Stimulated activated CD4-positive, alpha-beta T cell treated with anti-CD3 and anti-CD28 coated beads, Interleukin-1b, Interleukin-23, amount 100 ng/mL, for 24 hours (primary cell): Measurements from ENCODE around the gene RNGTT.
"Not testable (repeated sequence)": the region's sequence is repeated elsewhere in the genome, so short reads cannot be mapped to it uniquely, and the experiment has no call there.

Experiments used
- DNase-seq, 4 experiments: peaks; one replicate each; pipeline ENCODE4 v3.0.0-alpha.2; 2020; ENCODE audit warnings: low read depth in 4 of 4, low spot score in 1 of 4

RNGTT gene

GRCh38 chr6:88972504-88973423, 9.3 kb upstream of the RNGTT start:
- no peak for DNase-seq

DNA sequence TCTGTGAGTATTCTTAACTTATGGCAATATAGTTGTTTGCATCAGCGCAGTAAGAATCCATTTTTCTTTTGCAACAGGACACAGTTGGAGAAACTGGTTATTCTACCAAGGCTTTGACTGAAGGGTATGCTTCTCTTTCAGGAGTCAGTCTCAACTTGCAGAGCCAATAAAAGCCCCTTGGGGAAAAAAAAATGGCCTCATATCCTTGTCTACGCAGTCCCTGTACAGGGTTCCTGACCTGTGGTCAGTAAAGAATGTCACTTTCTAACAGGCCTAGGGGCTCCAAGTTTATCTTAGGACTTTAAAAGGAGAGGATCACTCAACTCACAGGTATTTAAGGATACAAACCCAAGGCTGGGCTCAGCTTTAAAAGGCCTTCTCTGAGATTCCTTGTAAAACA, 6.9 kb upstream of the RNGTT start:
- no peak for DNase-seq

GRCh38 chr6:88969255-88969654, 5.8 kb upstream of the RNGTT start:
- DNase-seq: not testable (repeated sequence)

GRCh38 chr6:88967891-88968290, 4.5 kb upstream of the RNGTT start:
- DNase-seq: no peak

DNA sequence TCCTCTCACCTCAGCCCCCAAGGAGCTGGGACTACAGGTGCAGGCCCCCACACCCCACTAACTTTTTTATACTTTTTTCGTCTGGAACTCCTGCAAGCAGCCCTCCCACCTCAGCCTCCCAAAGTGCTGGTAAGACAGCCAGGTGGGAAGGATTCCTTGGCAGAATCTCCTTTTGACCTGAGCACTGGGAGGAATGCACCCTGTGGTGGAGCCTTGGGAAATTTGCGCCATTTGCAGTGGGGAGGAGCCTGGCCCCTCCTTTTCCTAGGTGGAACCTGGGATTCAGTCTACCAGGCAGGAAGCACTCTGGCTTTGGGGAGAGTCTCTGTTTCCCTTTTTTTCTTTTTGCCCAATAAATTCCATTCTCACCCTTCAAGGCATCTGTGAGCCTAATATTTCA, 2.3 kb upstream of the RNGTT start:
- no peak for DNase-seq

- no peak for DNase-seq
Observed at GRCh38 chr6:88964509-88964908, 1.1 kb upstream of the RNGTT start.

- no peak for DNase-seq
Observed at GRCh38 chr6:88958842-88959241, 4.6 kb downstream of the RNGTT start.

- no peak for DNase-seq
Observed at GRCh38 chr6:88953550-88954386, 9.7 kb downstream of the RNGTT start.

GRCh38 chr6:88952065-88952704, 11.2 kb downstream of the RNGTT start:
- no peak for DNase-seq

- no peak for DNase-seq
Observed at GRCh38 chr6:88945415-88946008, 17.9 kb downstream of the RNGTT start.

DNA sequence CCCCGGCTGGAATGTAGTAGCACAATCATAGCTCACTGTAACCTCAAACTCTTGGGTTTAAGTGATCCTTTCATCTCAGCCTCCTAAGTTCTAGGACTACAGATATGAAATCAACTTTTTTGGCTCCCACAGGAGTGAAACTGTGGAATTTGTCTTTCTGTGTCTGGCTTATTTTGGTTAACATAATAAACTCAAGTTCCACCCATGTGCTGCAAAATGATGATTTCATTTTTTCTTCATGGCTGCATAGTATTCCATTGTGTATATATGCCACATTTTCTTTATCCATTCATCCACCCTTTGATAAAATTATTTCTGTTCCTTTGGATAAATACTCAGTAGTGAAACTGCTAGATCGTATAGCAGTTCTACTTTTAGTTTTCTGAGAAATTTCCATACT, 29.9 kb downstream of the RNGTT start:
- DNase-seq: no peak

DNA sequence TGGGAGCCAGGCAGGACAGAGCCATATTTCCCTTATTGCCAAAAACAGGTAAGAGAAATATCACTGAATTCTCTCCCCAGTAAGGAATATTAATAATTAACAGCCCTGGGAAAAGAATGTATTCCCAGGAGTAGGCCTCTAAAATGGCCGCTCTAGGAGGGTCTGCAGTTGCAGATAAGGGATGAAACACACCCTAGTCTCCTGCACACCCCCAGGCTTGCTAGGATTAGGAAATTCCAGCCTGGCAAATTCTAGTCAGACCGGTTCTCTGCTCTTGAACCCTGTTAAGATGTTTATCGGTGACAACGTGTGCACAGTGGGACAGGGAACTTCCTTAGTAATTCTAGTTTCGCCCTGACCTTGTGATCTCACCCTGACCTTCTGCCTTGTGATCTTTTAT, 31.4 kb downstream of the RNGTT start:
- not testable (repeated sequence) for DNase-seq

DNA sequence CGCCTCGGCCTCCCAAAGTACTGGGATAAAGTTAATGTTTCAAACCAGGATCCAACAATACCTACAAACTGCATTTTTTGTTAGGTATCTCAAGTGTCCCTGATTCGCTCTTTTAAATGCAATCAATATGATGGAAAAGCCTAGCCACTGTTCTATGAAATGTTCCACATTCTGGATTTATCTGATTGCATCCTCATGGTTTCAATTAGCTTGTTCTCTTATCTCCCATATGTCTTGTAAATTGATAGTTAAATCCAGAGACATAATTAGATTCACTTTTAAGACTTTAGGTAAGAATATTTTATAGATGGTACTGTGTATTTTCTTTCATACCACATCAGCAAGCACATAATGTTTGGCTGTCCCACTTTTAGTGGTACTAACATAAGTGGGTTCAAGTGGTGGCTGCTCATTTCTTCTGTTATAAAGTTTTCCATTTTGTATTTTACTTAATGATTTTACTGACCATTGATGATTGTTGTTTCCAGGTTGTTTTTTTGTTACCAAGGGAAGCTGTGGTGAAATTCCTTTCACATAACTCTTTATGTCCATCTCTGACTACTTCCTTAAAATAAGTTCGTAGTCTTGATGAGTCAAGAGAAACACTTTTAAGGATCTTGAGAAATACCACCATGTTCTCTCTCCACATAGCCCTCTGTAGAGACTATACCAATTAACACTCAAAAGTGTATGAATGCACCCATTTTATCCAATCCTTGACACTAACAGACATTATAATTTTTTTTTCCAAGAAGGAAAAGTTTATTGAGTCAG, 40.5 kb downstream of the RNGTT start:
- no peak for DNase-seq

- no peak for DNase-seq
Observed at GRCh38 chr6:88921734-88922133, 41.7 kb downstream of the RNGTT start.

DNA sequence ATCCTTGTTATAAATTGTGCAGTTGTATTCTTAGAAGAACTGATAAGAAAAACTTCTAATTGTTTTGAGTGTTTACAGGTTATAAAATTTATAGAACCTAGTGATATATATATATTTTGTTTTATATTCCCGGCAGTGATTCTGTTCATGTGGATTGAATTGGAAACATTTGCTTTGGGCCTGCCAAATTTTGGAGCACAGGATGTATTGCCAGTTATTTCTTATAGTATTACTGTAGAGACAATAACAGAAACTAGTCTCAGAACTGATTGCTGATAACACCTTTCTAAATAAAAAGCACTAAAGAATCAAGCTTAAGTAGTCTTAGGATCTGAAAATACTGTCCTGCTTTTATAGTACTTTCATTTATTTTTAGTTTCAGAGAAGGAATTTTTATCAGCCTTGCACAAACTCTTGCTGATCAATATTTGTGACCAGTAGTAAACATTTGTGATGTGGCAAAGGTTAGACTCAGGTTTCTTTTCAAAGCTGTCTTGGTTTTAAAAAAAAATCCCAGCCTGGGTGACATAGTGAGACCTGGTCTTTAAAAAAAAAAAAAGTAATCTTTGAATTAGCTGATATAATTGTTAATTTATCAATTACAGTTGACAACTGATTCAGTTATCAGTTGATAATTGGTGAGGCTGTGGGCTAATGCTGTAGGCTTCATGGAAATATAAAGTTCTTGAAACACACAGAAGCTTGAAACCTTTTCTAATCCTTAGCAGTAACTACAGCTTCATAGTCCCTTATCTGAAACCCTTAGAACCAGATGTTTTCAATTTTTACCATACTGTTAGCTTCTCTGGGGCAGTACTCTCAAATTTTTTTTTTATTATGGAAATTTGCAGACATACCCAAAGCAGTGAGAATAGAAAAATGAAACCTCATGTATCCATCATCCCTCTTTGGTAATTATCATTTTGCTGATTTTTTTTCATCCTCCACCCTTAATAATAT, 42.4 kb downstream of the RNGTT start:
- DNase-seq: no peak

DNA sequence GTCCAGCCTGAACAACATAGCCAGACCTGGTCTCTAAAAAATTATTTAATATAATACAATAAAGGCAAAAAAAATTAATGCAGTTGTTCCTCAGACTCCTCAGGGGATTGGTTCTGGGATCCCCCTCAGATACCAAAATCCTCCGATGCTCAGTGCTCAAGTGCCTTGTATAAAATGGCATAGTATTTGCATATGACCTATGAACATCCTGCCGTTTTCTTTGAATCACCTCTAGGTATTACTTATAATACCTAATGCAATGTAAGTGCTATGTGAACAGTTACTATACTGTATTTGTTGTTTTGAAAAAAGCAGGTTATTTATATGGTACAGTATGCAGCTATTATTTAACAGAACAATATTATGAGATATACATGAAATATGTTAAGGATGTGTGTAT, 43.3 kb downstream of the RNGTT start:
- DNase-seq: no peak

GRCh38 chr6:88919032-88919431, 44.4 kb downstream of the RNGTT start:
- no peak for DNase-seq

GRCh38 chr6:88916615-88917208, 46.7 kb downstream of the RNGTT start:
- no peak for DNase-seq
